Stimulated activated naive CD8-positive, alpha-beta T cell treated with anti-CD3 and anti-CD28 coated beads, Interleukin-15, Interleukin-2, amounts not matched to agents 100 U/mL and 50 U/mL, for 24 hours (primary cell): ENCODE results near the gene CSNK1E.

Source experiments
- ATAC-seq: fragments of 150-1000 bp; cut with Tn5 transposase; one replicate; pipeline ENCODE4 v1.10.0; 2021
- DNase-seq: peaks from one replicate; pipeline ENCODE4 v3.0.0; 2021

Gene CSNK1E

GRCh38 chr22:38273135-38273826 lies 44.0 kb downstream of the CSNK1E start:
- no peak for DNase-seq
- no peak for ATAC-seq

DNA sequence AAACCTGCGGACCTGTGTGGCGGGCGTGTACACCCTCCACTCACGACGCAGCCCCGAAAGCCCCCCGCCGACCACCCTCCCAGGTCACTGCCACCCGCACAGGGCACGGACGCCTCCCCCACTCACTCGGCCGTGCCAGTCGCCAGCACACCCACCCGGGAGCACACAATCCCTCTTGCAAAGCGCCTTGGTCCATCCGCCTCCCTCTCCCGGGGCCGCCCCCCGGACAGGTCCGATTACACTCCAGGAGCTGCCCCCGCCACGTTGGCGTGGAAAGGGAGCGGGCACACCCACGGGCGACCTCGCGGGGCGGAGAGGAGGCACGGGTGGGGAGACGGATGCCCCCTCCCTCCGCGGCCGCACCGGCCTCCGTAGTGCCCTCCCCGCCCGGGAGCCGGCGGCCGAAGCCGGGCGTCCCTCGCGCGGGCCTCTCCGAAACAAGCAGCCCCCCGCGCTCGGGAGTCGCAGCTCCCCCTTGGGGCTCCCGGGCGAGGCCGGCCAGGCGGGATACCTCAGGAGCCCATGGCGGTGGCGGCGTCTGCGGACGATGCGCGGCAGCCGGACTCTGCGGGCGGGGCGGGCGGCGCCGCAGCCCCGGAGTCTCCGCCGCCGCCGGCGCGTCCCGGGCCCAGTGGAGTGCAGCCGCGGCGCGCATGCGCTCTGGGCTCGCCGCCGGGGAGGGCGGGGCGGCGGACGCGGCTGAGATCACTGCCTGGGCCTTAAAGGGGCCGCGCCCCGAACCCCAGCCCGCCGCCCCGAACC lies 44.7 kb downstream of the CSNK1E start, which contains the start of gene TMEM184B:
TSS of gene TMEM184B (minus strand) at position 638 of the 762 bp plus-strand sequence. CDS start 25,049 bp downstream, outside the sequence.
- DNase-seq (peak; percentile 86), ATAC-seq (peak; percentile 96)

DNA sequence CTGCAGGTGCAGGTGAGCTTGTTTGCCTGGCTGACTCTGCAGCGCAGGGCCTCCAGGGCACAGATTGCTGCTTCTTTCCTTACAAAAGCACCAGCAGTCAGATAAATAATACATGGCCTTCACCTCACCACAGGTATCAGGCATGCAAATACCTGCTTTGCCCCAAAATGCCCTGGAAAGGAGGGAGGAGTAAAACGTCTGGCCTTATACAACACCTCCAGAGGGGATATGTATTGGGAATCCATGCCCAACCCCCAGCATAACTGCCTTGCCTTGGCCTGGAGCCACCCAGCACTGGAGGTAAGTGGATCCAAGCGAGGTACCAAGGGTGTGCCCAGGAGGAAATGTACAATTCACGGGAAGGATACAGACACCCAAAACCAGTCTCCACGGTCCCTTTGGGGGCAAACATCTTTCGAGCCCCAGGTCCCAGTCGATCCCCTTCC lies 45.3 kb downstream of the CSNK1E start:
- ATAC-seq, result no peak
- no peak for DNase-seq

DNA sequence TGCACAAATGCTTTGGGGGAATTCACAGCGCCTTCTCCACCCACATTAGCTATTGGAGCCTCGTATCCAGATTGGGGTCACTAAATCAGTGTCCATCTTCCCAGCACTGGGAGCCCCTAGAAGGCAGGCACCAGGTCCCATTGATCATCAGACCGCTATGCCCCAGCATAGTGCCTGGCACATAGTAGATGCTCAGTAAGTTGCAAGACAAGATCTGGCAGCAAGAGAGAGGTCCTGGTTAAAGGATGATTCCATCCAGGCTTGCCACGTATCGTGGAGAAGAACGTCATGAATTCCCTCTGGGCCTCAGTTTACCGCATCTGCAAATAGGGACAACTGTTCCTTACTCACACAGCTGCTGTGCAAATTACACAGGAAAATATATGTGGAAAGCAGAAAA lies 46.1 kb downstream of the CSNK1E start:
- ATAC-seq (no peak), DNase-seq (no peak)

- ATAC-seq, result no peak
- DNase-seq, result no peak
These were observed 46.9 kb downstream of the CSNK1E start for GRCh38 chr22:38270091-38270992.

DNA sequence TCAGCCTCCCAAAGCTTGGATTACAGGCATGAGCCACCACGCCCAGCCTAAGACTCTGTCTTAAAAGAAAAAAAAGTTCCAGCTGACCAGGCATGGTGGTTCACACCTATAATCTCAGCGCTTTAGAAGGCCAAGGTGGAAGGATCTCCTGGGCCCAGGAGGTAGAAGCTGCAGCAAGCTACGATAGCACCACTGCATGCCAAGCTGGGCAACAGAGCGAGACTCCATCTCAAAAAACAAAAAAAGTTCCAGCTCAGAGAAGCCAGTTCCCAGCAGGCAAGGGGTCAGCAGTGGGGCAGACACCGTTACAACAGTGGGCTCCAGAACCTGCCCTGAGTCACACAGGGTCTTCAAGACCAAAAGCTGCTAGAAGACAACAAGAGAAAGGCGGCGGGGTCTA lies 47.8 kb downstream of the CSNK1E start:
- no peak for ATAC-seq
- no peak for DNase-seq

GRCh38 chr22:38267086-38267485 lies 50.1 kb downstream of the CSNK1E start:
- DNase-seq (peak; percentile 39), ATAC-seq (peak; percentile 45)

- DNase-seq, result no peak
These were observed 51.1 kb downstream of the CSNK1E start for GRCh38 chr22:38266120-38266519.

GRCh38 chr22:38264322-38264843 lies 52.9 kb downstream of the CSNK1E start:
- DNase-seq (no peak), ATAC-seq (no peak)

More at GRCh38 chr22:38266120-38266519, 51.1 kb downstream of the CSNK1E start:
- ATAC-seq, result no peak

DNA sequence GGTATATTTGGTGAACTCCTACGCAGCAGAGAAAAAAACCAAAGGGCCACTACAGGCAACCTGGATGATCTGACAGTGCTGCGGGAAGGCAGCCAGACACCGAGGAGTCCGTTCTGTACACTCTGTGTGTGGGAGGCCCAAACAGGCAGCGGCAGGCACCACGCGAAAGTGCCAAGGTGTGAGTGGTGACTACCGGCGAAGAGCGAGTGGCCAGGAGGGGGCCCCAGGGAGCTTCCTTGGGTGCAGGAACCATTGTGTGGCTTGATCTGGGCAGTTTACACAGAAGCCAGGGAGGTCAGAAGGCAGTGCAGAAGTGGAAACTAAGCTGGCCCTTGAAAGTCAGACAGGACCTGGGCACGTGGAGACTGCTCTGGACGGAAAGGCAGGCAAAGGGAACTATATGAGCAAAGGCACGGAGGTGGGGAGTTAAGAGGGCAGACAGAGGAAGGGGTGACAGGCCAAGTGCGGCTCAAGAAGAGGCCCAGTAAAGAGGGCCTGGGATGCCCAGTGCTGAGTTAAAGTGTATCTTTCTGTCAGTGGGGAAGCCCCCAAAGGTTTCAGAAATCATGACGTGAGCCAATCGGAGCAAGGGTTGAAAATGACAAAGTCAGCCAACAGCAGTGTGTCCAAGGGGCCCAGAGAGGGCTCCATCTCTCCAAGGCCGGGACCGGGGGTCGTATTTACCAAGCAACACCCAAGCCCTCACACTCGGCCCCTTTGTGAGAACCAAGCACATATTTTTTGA lies 55.0 kb downstream of the CSNK1E start:
- peak; percentile 61 for DNase-seq
- ATAC-seq, result peak; percentile 64

DNA sequence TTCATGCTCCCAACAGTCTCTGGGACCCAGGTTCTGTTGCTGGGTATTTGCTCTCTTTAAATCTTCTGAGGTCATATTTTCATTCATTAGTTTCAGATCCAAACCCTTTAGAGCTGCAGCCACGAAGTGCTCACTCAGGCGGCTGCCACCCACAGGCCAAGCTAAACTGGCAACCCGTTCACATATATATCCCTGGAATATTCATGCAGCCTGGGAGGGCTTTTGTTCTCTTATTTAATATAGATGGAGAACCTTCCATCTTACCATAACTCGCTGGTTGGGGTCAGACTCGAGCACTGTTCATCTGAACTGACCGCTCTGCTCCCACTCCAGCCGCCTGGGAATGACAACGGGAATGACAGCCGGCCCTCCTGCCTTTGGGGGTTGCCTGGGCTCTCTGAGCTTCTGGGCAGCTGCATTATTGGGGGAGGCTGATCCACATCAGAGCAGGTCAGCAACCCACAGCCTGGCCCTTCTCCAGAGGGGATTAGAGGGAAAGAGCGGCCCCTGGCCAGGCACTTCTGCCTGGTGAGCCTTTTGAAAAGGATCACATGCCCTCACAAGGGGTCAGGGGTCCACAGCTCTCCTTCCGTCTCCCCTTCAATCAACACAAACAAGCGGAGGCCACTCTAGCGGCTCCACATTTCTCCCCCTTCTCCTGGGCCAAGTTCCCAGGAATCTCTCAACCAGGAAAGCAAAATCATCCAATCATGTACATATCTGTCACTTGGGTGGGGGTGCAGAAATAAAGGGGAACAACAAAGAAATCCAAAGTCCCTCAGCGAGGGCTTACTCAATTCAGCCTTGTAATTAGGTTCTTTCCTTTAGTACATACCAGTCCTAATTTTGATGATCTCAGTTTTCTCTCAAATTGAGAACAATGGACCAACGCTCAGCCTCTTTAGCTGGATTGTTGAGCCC lies 56.2 kb downstream of the CSNK1E start:
- no peak for DNase-seq
- no peak for ATAC-seq

DNA sequence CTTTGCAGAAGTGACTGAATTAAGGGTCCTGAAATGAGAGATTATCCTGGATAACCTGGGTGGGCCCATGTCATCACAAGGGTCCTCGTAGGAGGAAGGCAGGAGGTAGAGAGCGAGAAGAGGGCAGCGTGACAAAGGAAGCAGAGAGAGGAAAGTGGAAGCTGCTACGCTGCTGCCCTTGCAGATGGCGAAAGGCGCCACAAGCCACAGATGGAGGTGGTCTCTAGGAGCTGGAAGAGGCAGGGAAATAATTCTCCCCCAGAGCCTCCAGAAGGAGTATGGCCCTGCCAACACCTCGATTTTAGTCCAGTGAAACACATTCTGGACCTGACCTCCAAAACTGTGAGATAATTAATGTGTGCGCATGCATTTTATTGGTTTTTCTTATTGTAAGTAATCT lies 57.9 kb downstream of the CSNK1E start:
- no peak for DNase-seq
- ATAC-seq, result no peak

DNA sequence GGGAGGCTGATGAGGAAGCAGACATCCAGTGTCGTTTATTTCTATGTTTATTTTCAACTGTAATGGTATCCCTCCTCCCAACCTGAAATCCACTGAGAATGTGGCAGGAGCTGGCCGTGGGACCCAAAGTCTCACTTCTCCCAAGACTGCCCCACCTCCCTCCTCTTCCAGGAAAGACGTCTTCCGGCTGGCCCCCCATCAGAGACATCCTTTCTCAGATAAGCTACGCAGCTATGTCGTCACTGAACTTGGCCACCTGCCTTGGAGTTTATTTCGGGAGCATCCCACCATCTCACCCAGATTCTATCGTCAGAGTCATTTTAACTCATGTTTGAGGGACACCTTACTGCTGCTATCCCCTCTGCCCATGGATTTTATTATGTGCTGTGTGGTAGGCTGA lies 58.3 kb downstream of the CSNK1E start:
- ATAC-seq, result no peak
- DNase-seq, result no peak

GRCh38 chr22:38257650-38258250 lies 59.5 kb downstream of the CSNK1E start:
- no peak for DNase-seq
- ATAC-seq, result no peak

- DNase-seq (no peak), ATAC-seq (no peak)
These were observed 60.1 kb downstream of the CSNK1E start for GRCh38 chr22:38257181-38257580.

GRCh38 chr22:38255697-38256096 lies 61.5 kb downstream of the CSNK1E start:
- ATAC-seq (no peak), DNase-seq (no peak)

DNA sequence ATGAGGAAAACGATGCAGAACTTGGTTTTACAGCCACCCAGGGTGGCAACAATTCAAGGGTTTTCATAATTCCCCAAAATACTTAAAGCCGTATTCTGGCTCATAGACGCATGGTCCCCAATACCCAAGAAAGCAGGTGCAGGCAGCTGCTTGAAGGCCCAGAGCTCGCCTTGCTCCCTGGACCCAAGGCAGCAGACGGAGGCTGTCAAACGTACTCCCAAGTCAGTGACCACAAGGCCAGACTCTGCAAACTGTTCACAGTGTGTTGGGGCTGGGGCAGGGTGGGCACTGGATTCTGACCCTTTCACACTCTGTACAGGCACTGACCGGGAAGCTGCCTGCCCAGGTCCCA lies 65.9 kb downstream of the CSNK1E start:
- DNase-seq, result no peak
- ATAC-seq, result no peak

- ATAC-seq (no peak), DNase-seq (no peak)
These were observed 66.4 kb downstream of the CSNK1E start for GRCh38 chr22:38250643-38251340.
